GM18867 (cell line): ENCODE data around the gene UBL4B.

Source experiments
- ATAC-seq: cut with Tn5 transposase; IDR thresholded peaks from one replicate; pipeline ENCODE4 v1.9.1; 2021; ENCODE audit warnings: mild to moderate bottlenecking, moderate library complexity; ENCODE audit not compliant: unreplicated experiment

Gene UBL4B

GRCh38 chr1:110112656-110113055 is 413 bp downstream of the UBL4B start:
- ATAC-seq: no peak

GRCh38 chr1:110113551-110113950 is 1.3 kb downstream of the UBL4B start:
- ATAC-seq: no peak

- no peak for ATAC-seq
Measured at GRCh38 chr1:110114173-110114572, 1.9 kb downstream of the UBL4B start.

GRCh38 chr1:110114784-110115183 is 2.5 kb downstream of the UBL4B start:
- ATAC-seq: no peak

- ATAC-seq: no peak
Measured at GRCh38 chr1:110118636-110119396, 6.6 kb downstream of the UBL4B start.

GRCh38 chr1:110119843-110120242 is 7.6 kb downstream of the UBL4B start:
- no peak for ATAC-seq

- ATAC-seq: no peak
Measured at GRCh38 chr1:110120960-110121561, 8.8 kb downstream of the UBL4B start.

GRCh38 chr1:110123224-110123623 is 11.0 kb downstream of the UBL4B start:
- no peak for ATAC-seq

GRCh38 chr1:110125810-110126209 is 13.6 kb downstream of the UBL4B start:
- no peak for ATAC-seq

- ATAC-seq: no peak
Measured at GRCh38 chr1:110130113-110130591, 17.9 kb downstream of the UBL4B start.

GRCh38 chr1:110130989-110131388 is 18.7 kb downstream of the UBL4B start:
- ATAC-seq: no peak

GRCh38 chr1:110132682-110133081 is 20.4 kb downstream of the UBL4B start:
- no peak for ATAC-seq

- no peak for ATAC-seq
Measured at GRCh38 chr1:110133436-110133835, 21.2 kb downstream of the UBL4B start.

- no peak for ATAC-seq
Measured at GRCh38 chr1:110134050-110134595, 21.9 kb downstream of the UBL4B start.

GRCh38 chr1:110135246-110135645 is 23.0 kb downstream of the UBL4B start:
- ATAC-seq: no peak

- ATAC-seq: no peak
Measured at GRCh38 chr1:110135666-110136065, 23.4 kb downstream of the UBL4B start.

- no peak for ATAC-seq
Measured at GRCh38 chr1:110136911-110137310, 24.7 kb downstream of the UBL4B start.

- ATAC-seq: no peak
Measured at GRCh38 chr1:110138956-110139355, 26.7 kb downstream of the UBL4B start.

- ATAC-seq: no peak
Measured at GRCh38 chr1:110144366-110144765, 32.1 kb downstream of the UBL4B start.

GRCh38 chr1:110148961-110149360 is 36.7 kb downstream of the UBL4B start:
- no peak for ATAC-seq

- ATAC-seq: no peak
Measured at GRCh38 chr1:110150330-110151174, 38.3 kb downstream of the UBL4B start, which contains the start of gene SLC6A17. Gene SLC6A17 (plus strand): TSS chr1:110150494. CDS start chr1:110166930, 16,436 bp downstream.
